HG02981 (cell line): Measurements from ENCODE around the gene NSFL1C.
"Not testable (repeated sequence)": the region's sequence is repeated elsewhere in the genome, so short reads cannot be mapped to it uniquely, and the experiment has no call there.

Experiments
- ATAC-seq: cut with Tn5 transposase; IDR thresholded peaks from one replicate; pipeline ENCODE4 v1.9.1; 2021; ENCODE audit warnings: mild to moderate bottlenecking, moderate library complexity; ENCODE audit not compliant: unreplicated experiment

Gene NSFL1C

DNA sequence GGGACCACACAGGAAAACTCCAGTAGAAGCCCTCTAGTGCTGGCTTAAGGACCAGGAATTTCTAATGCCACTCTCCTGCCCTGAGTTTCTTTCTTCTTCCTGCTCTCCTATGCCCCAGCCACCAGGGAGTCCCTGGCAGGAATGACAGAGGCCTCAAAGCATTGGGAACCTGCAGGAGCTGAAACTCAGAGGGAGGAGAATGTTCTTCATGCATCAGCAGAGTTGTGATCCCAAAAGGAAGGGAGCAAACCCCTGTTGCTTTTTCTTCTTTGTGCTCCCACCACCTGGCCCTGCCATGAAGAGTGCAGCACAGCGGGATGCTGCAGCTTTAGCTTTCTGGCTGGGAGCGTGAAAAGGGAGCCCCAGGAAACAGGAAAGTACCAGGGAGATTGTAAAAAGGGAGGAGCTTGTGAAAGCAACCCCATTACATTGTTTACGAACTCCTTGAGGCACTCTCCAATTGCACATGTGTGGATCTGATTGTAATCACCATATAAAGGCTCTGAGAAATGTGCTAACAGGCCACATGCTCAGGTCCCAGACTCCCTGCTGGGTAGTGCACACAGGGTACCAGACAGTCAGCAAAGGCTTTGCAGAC is 39.1 kb downstream of the NSFL1C start:
- no peak for ATAC-seq

DNA sequence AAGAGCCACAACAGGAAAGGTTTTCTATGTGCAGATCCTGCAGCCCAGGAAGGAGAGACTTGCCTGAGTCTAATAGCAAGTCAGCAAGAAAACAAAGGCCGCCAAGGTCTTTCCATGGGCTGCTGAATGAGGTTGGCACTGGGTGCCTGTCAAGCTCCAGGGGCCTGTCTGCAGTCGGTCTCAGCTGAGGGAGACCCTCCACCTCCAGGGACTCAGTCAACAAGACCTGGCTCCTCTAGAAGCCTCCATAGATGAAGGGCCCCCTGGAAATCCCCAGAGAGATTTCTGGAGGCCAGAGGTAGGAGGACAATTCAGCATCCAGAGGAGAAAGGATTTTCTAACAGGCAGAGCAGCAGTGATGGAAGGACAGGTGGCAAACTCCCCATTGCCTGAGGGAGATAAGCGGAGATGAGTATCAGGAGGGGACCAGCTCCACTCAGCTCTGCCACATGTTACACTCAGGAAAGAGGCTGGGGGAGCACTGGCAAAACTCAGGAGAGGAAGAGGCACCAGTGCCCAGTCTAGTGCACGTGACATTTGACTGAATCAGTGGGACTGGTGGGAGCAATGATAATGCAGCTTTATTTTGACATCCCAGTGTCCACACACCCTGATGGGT is 40.3 kb downstream of the NSFL1C start:
- ATAC-seq = no peak

DNA sequence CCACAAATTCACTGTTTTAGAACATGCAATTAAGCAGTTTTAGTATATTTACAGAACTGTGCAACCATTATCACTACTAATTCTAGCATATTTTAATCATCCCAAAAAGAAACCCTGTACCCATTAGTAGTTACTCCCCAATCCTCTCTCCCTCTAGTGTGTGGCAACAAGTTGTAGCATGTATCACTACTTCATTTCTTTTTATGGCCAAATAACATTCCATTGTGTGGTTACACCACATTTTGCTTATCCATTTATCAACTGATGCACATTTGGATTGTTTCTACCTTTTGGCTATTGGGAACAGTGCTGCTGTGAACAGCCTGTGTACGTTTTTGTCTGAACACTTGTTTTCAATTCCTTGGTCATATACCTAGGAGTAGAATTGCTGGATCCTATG is 42.3 kb downstream of the NSFL1C start:
- no peak for ATAC-seq

DNA sequence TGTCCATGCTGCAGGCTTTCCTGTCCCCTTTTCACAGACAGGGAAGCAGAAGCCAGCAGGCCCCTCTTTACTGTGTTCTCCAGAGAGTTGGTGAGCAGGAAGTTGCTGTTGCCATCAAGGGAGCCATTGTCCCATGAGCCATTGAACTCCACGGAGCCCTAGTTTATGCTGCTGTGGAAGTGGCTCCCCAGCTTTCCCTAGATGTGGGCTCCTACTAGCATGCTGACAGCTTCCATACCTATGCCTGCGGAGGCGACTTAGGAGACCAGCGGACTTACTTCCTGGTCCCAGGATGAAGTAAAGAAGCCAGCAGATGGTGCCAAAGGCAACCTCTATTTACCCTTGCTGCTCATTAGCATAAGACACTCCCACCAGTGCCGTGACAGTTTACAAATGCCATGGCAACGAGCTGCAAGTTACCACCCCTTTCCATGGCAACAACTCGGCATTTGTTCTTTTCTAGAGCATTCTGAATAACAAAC is 43.0 kb downstream of the NSFL1C start:
- ATAC-seq = no peak

DNA sequence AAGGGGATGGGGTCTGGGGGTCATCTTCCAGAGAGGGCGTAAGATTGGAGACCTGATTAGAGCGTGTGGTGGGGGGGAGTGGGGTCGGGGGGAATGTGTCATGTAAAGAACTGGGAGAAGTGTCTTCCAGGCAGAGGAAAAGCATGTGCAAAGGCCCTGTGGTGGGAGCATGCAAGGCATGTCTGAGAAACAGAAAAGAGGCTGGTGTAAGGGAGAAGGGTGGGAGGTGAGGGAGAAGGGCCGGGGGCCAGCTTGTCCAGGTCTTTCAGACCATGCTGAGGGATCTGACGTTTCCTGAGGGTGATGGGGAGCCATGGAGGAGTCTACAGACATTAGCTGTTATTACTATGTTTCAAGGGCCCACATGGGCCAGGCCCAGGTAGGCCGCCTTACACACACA is 43.4 kb downstream of the NSFL1C start:
- ATAC-seq = no peak

DNA sequence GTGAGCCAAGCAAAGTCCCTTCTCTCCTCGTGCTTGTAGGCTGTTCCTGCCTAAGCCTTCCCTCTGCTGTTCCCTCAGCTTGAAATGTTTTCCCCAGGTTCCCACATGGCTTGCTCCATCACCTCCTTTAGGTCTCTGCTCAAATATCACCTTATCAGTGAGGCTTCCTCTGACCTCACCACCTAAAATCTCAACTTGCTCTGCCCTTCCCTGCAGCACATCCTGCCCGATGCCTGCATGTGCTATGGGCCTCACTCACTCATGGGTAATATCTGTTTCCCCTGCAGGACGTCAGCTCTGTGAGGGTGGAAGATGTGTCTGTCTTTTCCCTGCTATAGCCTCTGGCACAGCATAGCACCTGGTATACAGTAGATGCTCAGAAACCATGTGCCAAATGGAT is 43.9 kb downstream of the NSFL1C start:
- no peak for ATAC-seq

DNA sequence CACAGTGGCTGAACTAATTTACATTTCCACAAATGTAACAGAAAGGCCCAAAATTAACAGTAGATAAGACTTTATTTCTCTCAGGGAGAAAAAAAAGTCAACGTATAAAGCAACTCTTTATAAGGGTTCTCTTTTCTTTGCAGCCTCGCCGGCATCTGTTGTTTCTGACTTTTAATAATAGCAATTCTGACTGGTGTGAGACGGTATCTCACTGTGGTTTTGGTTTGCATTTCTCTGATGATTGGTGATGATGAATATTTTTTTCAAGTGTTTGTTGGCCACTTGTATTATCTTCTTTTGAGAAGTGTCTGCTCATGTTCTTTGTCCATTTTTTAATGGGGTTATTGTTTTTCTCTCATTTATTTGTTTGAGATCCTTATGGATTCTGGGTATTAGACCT is 46.6 kb downstream of the NSFL1C start:
- no peak for ATAC-seq

DNA sequence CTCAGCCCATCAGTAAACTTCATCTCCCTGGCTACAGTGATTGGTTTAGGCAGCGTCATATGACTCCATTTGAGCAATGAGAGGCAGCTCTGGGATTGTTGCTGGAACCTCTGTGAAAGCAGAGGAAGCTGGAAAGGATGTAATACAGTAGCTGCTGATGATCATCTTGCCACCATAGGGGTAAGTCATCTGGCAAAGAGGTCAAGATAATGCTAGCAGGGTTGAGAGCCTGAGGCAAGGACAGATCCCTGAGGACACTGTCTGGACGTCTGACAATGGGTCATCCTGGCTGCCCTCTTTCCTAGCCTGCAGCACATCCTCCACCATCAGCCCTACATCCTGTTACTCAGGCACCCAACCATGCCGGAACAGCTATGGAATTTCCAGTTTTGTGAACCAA is 48.3 kb downstream of the NSFL1C start:
- no peak for ATAC-seq

DNA sequence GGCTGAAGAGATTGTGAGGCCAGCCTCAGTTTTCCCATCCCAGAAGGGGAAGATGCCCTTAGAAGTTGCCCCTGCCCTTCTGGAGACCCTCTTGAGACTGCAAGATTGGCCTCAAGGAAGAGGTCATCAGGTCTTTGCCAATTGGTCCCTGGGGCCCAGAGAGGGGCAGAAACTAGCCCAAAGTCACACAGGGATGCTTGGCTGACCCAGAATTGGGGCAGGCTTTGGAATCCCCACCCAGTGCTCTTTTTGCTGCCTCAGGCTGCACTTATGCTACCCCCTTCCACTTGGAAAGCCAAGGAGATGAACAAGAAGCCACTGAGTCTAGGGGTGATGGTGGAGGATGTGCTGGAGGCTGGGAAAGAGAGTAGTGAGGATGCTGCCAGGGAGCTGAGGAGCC is 48.9 kb downstream of the NSFL1C start:
- no peak for ATAC-seq

DNA sequence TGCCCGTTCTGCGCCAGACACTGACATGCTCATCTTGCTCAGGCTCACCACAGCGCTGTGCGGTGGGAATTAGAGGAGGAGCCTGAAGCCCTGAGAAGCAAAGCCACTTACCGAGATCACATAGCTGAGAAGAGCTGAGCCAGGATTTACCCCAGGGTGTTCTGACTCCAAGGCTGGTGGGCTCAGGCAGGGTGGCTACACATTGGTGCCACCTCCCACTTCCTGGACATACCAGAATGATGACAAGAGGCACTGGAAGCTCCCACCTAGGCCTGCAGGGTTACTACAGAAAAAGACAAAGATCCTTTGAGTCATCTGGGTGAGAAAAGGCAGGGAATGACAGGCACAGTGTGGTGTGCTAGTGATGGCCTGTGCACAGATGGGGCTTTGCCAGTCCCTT is 49.4 kb downstream of the NSFL1C start:
- no peak for ATAC-seq

DNA sequence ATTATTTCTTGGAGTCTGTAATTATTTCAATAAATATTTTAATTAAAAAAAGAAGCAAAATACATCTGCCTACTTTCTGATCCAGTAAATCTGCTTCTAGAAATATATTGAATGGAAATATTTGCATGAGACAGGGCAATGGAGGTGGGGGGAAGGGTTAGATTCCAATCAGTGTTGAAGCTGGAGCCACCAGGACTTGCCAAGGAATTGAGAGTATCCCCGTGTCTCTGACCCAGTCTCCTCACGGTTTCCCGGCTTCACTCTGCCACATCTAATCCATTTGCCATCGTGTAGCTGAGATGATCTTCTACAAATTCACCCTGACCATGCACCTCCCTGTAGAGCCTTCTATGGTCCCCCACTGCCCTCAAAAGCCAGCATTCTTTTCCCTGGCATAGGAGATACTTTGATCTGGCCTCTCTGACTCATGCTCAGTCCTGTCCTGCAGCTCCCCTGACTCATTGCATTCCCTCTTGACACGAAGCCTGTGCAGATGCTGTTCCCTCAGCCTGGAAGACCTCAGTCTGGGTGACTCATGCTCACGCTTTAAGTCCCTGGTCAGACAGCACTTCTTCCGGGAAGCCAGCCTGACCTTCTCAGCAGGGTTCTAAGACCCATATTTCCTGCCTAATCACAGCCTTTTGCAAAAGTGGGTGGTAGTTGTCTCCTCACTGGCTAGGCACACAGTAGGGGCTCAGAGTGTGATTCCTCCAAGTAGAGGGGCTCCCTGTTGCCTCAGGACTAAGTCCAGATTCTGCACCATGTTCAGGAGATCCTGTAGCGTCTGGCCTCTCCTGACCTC is 50.8 kb downstream of the NSFL1C start:
- no peak for ATAC-seq

DNA sequence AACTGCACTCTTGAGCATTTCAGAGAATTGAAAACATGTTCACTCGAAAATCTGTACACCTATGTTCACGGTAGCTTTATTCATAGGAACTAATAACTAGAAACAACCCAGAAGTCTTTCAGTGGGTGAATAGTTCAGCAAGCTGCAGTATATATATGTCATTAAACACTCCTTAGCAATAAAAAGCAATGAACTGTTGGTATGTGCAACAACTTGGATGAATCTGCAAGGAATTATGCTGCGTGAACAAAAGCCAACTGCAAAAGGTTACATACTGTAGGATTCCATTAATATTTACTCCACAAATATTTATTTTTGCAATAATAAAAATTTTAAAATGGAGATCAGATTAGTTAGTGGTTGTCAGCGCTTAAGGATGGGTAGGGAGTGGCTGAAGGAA is 51.7 kb downstream of the NSFL1C start:
- ATAC-seq = no peak

DNA sequence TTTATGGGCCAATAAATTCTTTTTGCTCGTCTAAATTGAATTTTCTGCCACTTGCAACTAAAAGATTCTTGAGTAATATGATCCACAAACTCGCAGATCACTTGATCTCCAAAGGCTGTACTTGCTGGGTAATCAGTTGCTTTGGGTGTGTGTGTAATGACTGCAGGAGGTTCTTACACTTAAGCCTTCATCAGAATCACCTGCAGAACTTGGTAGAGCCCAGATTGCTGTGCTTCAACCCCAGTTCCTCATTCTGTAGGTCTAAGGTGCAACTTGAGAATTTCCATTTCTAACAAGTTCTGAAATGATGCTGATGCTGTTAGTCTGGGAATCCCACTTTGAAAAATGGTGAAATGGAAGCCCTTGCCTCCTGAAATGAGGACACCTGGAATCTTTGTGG is 60.8 kb downstream of the NSFL1C start:
- ATAC-seq = no peak

DNA sequence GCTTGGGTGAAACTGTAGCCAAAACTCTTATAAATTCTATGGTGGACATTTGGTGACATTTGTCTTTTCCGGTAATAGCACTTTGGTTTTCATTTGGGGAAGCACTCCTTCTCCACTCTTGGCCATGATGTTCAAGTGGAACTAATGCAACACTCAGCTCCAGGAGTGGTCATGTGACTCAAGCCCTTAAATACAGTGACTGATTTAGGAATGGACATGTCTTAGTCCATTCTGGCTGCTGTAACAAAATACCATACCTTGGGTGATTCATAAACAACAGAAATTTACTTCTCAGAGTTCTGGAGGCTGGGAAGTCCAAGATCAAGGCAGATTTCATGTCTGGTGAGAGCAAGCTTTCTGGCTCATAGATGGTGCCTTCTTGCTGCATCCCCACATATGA is 63.0 kb downstream of the NSFL1C start:
- no peak for ATAC-seq

DNA sequence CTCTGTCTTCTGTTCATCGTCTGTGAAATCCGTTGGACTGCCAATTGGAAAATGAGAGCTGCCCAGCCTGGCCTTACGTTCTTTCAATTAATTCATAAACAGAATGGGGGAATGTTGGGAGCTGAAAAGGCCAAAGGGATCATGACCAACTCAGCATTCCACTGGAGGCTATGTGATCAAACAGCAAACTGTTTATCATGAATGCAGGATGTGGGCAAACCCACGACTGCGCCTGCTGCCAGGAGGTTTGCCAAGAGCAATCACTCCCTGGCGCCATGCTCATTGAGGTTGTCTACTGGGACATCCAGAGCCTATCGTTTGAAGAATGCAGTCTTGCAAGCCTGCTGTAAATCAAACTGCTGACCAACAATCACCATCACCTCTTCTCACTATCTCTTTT is 64.5 kb downstream of the NSFL1C start:
- no peak for ATAC-seq

DNA sequence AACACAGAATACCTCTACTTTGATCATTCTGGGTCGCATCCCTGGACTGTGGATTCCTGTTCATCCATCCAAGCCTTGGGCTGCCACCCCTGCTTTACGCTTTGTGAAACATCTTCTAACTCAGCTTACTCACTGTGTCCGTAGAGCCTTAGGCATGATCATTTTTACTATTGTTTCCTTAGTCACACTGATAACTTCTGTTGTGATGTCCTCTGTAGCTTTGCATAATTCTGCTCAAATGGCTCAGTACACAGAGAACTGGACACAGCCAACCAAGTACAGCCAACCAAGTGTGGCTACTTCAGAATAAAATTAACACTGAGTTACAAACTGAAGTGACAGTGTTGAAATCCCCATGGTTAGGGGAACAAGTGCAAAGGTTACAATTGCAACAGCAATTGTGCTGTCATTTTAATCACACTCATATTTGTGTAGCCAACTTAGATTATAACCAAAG is 65.2 kb downstream of the NSFL1C start:
- no peak for ATAC-seq

DNA sequence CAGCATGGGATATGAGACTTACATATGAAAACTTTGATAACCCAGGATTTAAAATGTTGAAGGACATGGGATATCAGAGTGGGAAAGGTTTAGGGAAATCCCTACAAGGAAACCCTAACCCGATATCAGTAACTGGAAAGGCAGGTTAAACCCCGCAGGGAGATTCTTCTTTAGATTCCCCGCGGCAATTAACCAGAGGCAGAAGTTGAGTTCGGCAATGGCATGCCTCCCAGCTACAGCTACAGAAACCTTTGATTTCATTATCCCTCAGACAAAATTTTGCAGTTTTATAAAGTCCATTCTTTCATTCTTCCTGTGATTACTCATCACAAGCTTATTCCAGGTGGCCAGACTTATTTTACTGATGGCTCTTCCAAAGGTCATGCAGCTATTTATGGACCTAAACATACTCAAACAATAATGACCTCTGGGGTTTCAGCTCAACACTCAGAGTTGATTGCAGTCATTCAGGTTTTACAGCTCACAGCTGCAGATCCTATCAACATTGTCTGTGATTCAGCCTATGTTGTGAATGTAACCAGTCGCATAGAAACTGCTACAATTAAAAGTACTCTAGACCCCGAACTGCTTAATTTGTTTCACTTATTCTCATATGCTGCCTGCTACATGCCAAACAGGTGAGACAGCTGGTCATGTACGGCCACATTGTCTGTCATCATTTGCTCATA is 66.8 kb downstream of the NSFL1C start:
- ATAC-seq = not testable (repeated sequence)

DNA sequence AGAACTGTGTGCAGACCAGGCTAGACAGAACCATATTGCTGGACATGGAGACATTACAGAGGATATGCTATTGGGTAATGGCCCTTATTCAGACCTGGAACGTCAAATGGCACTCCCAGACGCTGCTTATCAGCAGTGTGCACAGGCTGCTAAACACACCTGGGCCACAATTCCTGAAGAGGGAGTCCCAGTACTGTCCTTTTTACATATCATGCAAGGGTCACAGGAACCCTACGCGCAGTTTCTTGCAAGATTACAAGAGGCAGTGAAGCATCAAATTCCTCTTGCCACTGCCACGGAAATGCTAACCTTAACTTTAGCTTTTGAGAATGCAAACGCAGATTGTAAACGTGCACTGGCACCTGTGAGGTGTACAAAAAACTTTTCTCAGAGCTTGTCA is 68.5 kb downstream of the NSFL1C start:
- ATAC-seq = not testable (repeated sequence)

DNA sequence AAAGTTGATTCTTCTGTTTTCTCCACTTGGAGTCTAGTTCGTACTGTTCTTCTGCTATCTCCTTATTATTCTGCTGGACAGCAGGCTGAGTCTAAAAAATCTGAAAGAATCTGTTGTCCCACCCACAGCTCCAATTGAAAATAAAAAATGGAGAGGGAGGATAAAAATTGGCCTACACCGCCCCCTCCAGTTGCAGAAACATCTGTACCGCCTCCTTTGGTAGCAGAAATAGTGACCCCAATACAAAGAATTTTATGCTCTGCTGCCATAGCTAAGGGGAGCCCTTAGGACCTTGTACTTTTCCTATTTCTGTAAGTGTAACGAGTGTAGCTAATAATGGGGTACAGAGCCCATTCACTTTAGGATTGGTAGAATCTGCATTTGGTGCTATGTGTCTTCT is 68.9 kb downstream of the NSFL1C start:
- no peak for ATAC-seq

DNA sequence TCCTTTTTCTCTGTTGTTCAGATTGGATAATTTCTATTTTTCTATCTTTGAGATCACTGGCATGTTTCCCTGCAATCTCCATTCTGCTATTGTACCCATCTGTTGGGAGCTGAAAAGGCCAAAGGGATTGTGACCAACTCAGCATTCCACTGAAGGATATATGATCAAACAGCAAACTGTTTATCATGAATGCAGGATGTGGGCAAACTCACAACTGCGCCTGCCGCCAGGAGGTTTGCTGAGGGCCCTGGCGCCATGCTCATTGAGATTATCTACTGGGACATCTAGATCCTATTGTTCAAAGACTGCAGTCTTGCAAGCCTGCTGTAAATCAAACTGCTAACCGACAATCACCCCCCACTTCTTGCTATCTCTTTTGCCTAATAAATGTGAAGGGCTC is 69.9 kb downstream of the NSFL1C start:
- ATAC-seq = no peak

DNA sequence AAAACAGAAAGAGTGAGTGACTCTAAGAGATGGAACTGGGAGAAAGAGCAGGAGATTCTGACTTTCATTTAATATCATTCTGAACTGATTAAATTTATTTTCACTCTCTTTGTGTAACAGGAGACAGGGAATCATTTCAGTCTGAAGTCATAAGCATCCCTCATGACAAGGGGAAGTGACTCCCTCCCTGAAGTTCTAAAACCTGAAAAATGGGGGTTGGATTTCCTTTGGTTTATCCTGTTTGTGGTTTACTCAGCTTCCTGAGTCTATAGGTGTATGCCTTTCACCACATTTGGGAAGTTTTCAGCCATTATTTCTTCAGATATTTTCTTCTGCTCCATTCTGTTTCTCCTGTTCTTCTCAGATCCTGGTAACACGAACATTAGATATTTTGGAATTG is 70.4 kb downstream of the NSFL1C start:
- ATAC-seq = no peak

DNA sequence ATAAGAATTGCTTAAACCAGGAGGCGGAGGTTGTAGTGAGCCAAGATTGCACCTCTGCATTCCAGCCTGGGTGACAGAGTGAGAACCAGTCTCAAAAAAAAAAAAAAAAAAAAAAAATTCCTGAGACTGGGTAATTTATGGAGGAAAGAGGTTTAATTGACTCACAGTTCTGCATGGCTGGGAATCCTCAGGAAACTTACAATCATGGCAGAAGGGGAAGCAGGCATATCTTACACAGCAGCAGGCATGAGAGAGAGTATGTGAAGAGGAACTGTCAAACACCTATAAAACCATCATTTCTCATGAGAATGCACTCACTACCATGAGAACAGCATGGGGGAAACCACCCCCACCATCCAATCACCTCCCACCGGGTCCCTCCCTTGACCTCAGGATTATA is 72.0 kb downstream of the NSFL1C start:
- no peak for ATAC-seq
